AG09319 (cell line): Measurements from ENCODE around the gene GLOD4.
"Not testable (repeated sequence)": the region's sequence is repeated elsewhere in the genome, so short reads cannot be mapped to it uniquely, and the experiment has no call there.

ENCODE experiments used
- DNase-seq: peaks from one replicate; pipeline ENCODE4 v3.0.0-alpha.2; 2010; ENCODE audit warnings: low read depth; ENCODE audit errors: extremely low read depth
- CTCF ChIP-seq: IDR thresholded peaks from 2 replicates; pipeline ENCODE4 v1.5.1; 2011; ENCODE audit warnings: low read depth, mild to moderate bottlenecking, inconsistent platforms, low read length, moderate library complexity

Gene GLOD4

GRCh38 chr17:794876-795275, 12.8 kb upstream of the GLOD4 start:
- DNase-seq = peak; percentile 40
- peak; percentile 75 for TF ChIP-seq CTCF

- no peak for DNase-seq
- no peak; the same call in 1 of the 2 replicates for TF ChIP-seq CTCF
These were observed 10.2 kb upstream of the GLOD4 start for GRCh38 chr17:792277-792676.

GRCh38 chr17:791829-792228, 9.7 kb upstream of the GLOD4 start:
- TF ChIP-seq CTCF = no peak
- no peak for DNase-seq

GRCh38 chr17:790874-791247, 8.8 kb upstream of the GLOD4 start:
- not testable (repeated sequence) for DNase-seq

- DNase-seq = peak; percentile 8
These were observed 8.1 kb upstream of the GLOD4 start for GRCh38 chr17:789931-790873.

- TF ChIP-seq CTCF = no peak
- DNase-seq = no peak
These were observed 7.2 kb upstream of the GLOD4 start for GRCh38 chr17:789160-789840.

- TF ChIP-seq CTCF = no peak
- no peak for DNase-seq
These were observed 6.5 kb upstream of the GLOD4 start for GRCh38 chr17:788551-788950.

- no peak for DNase-seq
- TF ChIP-seq CTCF = no peak
These were observed 5.7 kb upstream of the GLOD4 start for GRCh38 chr17:787641-788221.

- not testable (repeated sequence) for DNase-seq
These were observed 3.8 kb upstream of the GLOD4 start for GRCh38 chr17:785901-786300.
